ENCODE results near the gene KNDC1. TPM values are rescaled to one million over a fixed set of nuclear protein-coding genes. Genes with fewer than 3 reads are reported as not detected.

Gene KNDC1
- total and polyA plus RNA-seq, 2 donors (not counting 1 experiment from before 2014, with no cell fraction given) = 0.17 to 0.45 TPM

- WGBS (ENCODE audit: insufficient coverage) = under 1% methylated on average over 65 of the region's 79 CpGs
- peak overlapping the region; percentile 73 for H2AFZ ChIP-seq (ENCODE audit: insufficient read depth, low read depth, low read length, poor library complexity, severe bottlenecking)
- H3K79me2 ChIP-seq (ENCODE audit: control insufficient read depth, insufficient read depth, low read length) = no peaks in the 10 kb centered on the region
- peak; percentile 56 for ATAC-seq (ENCODE audit: low read depth)
- ChIA-PET CTCF (interaction anchor here (0.9 to 8.9 kb wide), 3 partner anchors 13 to 53 kb away, joined by 3 to 80 read pairs (median 3); partner anchors contain the start of gene ADAM8), POLR2A (interaction anchor here (0.9 to 2.2 kb wide), 4 partner anchors 14 to 22 kb away, joined by 3 to 10 read pairs (median 4); no protein-coding TSS in a partner anchor)
- H3K27me3 Mint-ChIP-seq = no peaks in the 10 kb centered on the region
- peaks cover 59 to 78% of the 10 kb centered on the region in 2 donors for H3K4me1 ChIP-seq (ENCODE audit: control insufficient read depth in 2 of 2, insufficient read depth in 2 of 2, low read length in 2 of 2)
- peaks cover 0 to 15% of the 10 kb centered on the region in 2 experiments for H3K36me3 ChIP-seq (replicated peaks in 1 of 2; ENCODE audit: control extremely low read depth in 1 of 2, control insufficient read depth in 1 of 2, extremely low read depth in 1 of 2, insufficient read depth in 2 of 2, low read length in 1 of 2)
- peak overlapping the region; percentile 73 for H3K27ac Mint-ChIP-seq
- H4K20me1 ChIP-seq (ENCODE audit: control insufficient read depth, insufficient read depth, low read length, poor library complexity, severe bottlenecking) = no peaks in the 10 kb centered on the region
- peak overlapping the region; percentile 91 for H3K4me2 ChIP-seq (replicated peaks; ENCODE audit: low read depth, low read length, poor library complexity, severe bottlenecking)
- H3K27me3 ChIP-seq (replicated peaks in 1 of 4; ENCODE audit: control extremely low read depth in 1 of 4, control insufficient read depth in 3 of 4, insufficient read depth in 4 of 4, low read length in 3 of 4) = no peaks in the 10 kb centered on the region
- peak; percentile 88 for DNase-seq
- intact Hi-C loops (cut with micrococcal nuclease) = loop anchor here (1.0 to 5.0 kb wide), 6 partner anchors 13 to 930 kb away; partner anchors contain the start of genes ECHS1 and LRRC27
- peak overlapping the region in 4 of 5 experiments; percentile 49 to 79 (median 62) for H3K4me3 ChIP-seq (ENCODE audit: control extremely low read depth in 1 of 5, extremely low read depth in 1 of 5, insufficient read depth in 1 of 5, low read depth in 2 of 5, low read length in 4 of 5)
- H3K9me3 Mint-ChIP-seq (ENCODE audit: insufficient read depth) = no peaks in the 10 kb centered on the region
- peaks cover 74% of the 10 kb centered on the region for H3K4me1 Mint-ChIP-seq
- H3K27ac ChIP-seq (ENCODE audit: low read length in 2 of 2) = peak overlapping the region; percentile 73 to 87
- no peaks in the 10 kb centered on the region for H3K9me3 ChIP-seq (ENCODE audit: control extremely low read depth in 1 of 3, control insufficient read depth in 2 of 3, insufficient read depth in 1 of 3, low read length in 2 of 3)
- peak overlapping the region; percentile 88 for H3K9ac ChIP-seq (ENCODE audit: low read length)
- TF ChIP-seq, protein P1, sequence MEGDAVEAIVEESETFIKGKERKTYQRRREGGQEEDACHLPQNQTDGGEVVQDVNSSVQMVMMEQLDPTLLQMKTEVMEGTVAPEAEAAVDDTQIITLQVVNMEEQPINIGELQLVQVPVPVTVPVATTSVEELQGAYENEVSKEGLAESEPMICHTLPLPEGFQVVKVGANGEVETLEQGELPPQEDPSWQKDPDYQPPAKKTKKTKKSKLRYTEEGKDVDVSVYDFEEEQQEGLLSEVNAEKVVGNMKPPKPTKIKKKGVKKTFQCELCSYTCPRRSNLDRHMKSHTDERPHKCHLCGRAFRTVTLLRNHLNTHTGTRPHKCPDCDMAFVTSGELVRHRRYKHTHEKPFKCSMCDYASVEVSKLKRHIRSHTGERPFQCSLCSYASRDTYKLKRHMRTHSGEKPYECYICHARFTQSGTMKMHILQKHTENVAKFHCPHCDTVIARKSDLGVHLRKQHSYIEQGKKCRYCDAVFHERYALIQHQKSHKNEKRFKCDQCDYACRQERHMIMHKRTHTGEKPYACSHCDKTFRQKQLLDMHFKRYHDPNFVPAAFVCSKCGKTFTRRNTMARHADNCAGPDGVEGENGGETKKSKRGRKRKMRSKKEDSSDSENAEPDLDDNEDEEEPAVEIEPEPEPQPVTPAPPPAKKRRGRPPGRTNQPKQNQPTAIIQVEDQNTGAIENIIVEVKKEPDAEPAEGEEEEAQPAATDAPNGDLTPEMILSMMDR (IDR thresholded peaks at IDR 0.05) = no peak
- no peak for TF ChIP-seq EZH2 (IDR thresholded peaks at IDR 0.05; ENCODE audit: borderline replicate concordance, insufficient read depth, low read depth, low read length, poor library complexity, severe bottlenecking)
- H3K4me3 Mint-ChIP-seq = peak overlapping the region; percentile 89
Measured at GRCh38 chr10:133261726-133262325, 101.8 kb downstream of the KNDC1 start.

GRCh38 chr10:133262696-133263095 lies 102.7 kb downstream of the KNDC1 start:
- POLR2A ChIA-PET = interaction anchor here (2.4 kb wide), 1 partner anchor 12 kb away, joined by 11 read pairs; no protein-coding TSS in a partner anchor
- Histone ChIP-seq H3K9ac (ENCODE audit: low read length) (no peak overlapping the region), H3K79me2 (ENCODE audit: control insufficient read depth, insufficient read depth, low read length) (no peaks in the 10 kb centered on the region), H3K9me3 (ENCODE audit: control extremely low read depth in 1 of 3, control insufficient read depth in 2 of 3, insufficient read depth in 1 of 3, low read length in 2 of 3) (no peaks in the 10 kb centered on the region), H3K27ac (ENCODE audit: low read length in 2 of 2) (no peak overlapping the region), H3K4me1 (ENCODE audit: control insufficient read depth in 2 of 2, insufficient read depth in 2 of 2, low read length in 2 of 2) (peaks cover 52 to 69% of the 10 kb centered on the region in 2 donors), H3K36me3 (replicated peaks in 1 of 2; ENCODE audit: control extremely low read depth in 1 of 2, control insufficient read depth in 1 of 2, extremely low read depth in 1 of 2, insufficient read depth in 2 of 2, low read length in 1 of 2) (peaks cover 0 to 17% of the 10 kb centered on the region in 2 experiments), H3K27me3 (replicated peaks in 1 of 4; ENCODE audit: control extremely low read depth in 1 of 4, control insufficient read depth in 3 of 4, insufficient read depth in 4 of 4, low read length in 3 of 4) (no peaks in the 10 kb centered on the region), H3K4me2 (replicated peaks; ENCODE audit: low read depth, low read length, poor library complexity, severe bottlenecking) (peak overlapping the region; percentile 73), H4K20me1 (ENCODE audit: control insufficient read depth, insufficient read depth, low read length, poor library complexity, severe bottlenecking) (no peaks in the 10 kb centered on the region), H2AFZ (ENCODE audit: insufficient read depth, low read depth, low read length, poor library complexity, severe bottlenecking) (no peak overlapping the region), H3K4me3 (ENCODE audit: control extremely low read depth in 1 of 5, extremely low read depth in 1 of 5, insufficient read depth in 1 of 5, low read depth in 2 of 5, low read length in 4 of 5) (peak overlapping the region in 1 of 5 experiments; percentile 34)
- peak overlapping the region; percentile 26 for H3K27ac Mint-ChIP-seq
- CTCF ChIA-PET = interaction anchor here (1.0 to 8.9 kb wide), 3 partner anchors 12 to 52 kb away, joined by 3 to 80 read pairs (median 17); partner anchors contain the start of gene ADAM8
- WGBS (ENCODE audit: insufficient coverage) = 90% methylated on average over 14 of the region's 14 CpGs
- DNase-seq (peak; percentile 46), ATAC-seq (ENCODE audit: low read depth) (no peak)
- intact Hi-C loops (cut with micrococcal nuclease) = loop anchor here (1.0 to 5.0 kb wide), 4 partner anchors 47 to 930 kb away; partner anchors contain the start of genes ECHS1 and LRRC27
- H3K27me3 Mint-ChIP-seq = no peaks in the 10 kb centered on the region
- peaks cover 67% of the 10 kb centered on the region for H3K4me1 Mint-ChIP-seq
- H3K9me3 Mint-ChIP-seq (ENCODE audit: insufficient read depth) = no peaks in the 10 kb centered on the region
- peak overlapping the region; percentile 81 for H3K4me3 Mint-ChIP-seq
- TF ChIP-seq, protein P1 (IDR thresholded peaks at IDR 0.05) = no peak
- TF ChIP-seq EZH2 (IDR thresholded peaks at IDR 0.05; ENCODE audit: borderline replicate concordance, insufficient read depth, low read depth, low read length, poor library complexity, severe bottlenecking) = no peak
